Glutamatergic neuron (in vitro differentiated cells): ENCODE measurements around the gene FNDC3B. TPM values are rescaled to one million over a fixed set of nuclear protein-coding genes. Genes with fewer than 3 reads are reported as not detected.

Experiments
- DNase-seq: peaks from one replicate; pipeline ENCODE4 v3.0.0; 2022
- H3K27ac Mint-ChIP-seq: one replicate; pipeline ENCODE4 v1.8.0; 2020; ENCODE audit warnings: mild to moderate bottlenecking, mixed read lengths, inconsistent platforms; ENCODE audit not compliant: unreplicated experiment
- H3K27me3 Mint-ChIP-seq: one replicate; pipeline ENCODE4 v1.8.0; 2020; ENCODE audit warnings: mild to moderate bottlenecking, moderate library complexity, mixed read lengths, inconsistent platforms; ENCODE audit not compliant: unreplicated experiment
- H3K36me3 Mint-ChIP-seq: one replicate; pipeline ENCODE4 v1.8.0; 2020; ENCODE audit warnings: mild to moderate bottlenecking, mixed read lengths, inconsistent platforms; ENCODE audit not compliant: unreplicated experiment
- H3K4me1 Mint-ChIP-seq: one replicate; pipeline ENCODE4 v1.8.0; 2020; ENCODE audit warnings: mild to moderate bottlenecking, low read depth, mixed read lengths, inconsistent platforms; ENCODE audit not compliant: unreplicated experiment
- H3K4me3 Mint-ChIP-seq: one replicate; pipeline ENCODE4 v1.8.0; 2020; ENCODE audit warnings: mild to moderate bottlenecking, mixed read lengths, inconsistent platforms; ENCODE audit not compliant: unreplicated experiment
- H3K9me3 Mint-ChIP-seq: one replicate; pipeline ENCODE4 v1.8.0; 2020; ENCODE audit warnings: mild to moderate bottlenecking, moderate library complexity, mixed read lengths, inconsistent platforms; ENCODE audit not compliant: unreplicated experiment
- CTCF ChIP-seq: fragments of 200-600 bp; sonication (generic); IDR thresholded peaks from one replicate; pipeline ENCODE4 v1.5.0; 2021; ENCODE audit not compliant: partially characterized antibody, unreplicated experiment
- total RNA-seq: library from RNA; stranded (reverse); fragmentation: NEBNext Ultra II Directional; extraction: Animal tissue kit (Norgen Biotek cat#: 25700); gene quantifications from one replicate; pipeline ENCODE4 v1.2.1, GENCODE V29; 2021; ENCODE audit not compliant: unreplicated experiment

FNDC3B gene
- total RNA-seq, 1 donor from 2014 or later = 11.7 TPM

GRCh38 chr3:172147113-172147818 lies 107.9 kb downstream of the FNDC3B start:
- Mint-ChIP-seq H3K9me3 (no peaks in the 10 kb centered on the region), H3K4me3 (no peak overlapping the region), H3K27me3 (no peaks in the 10 kb centered on the region), H3K27ac (no peak overlapping the region), H3K4me1 (no peaks in the 10 kb centered on the region), H3K36me3 (no peaks in the 10 kb centered on the region)
- no peak for DNase-seq
- TF ChIP-seq CTCF = no peak

GRCh38 chr3:172148241-172148640 lies 108.9 kb downstream of the FNDC3B start:
- H3K27ac Mint-ChIP-seq = no peak overlapping the region
- no peak for DNase-seq
- peaks cover 2% of the 10 kb centered on the region for H3K9me3 Mint-ChIP-seq
- H3K4me3 Mint-ChIP-seq = no peak overlapping the region
- no peak for TF ChIP-seq CTCF
- H3K36me3 Mint-ChIP-seq = no peaks in the 10 kb centered on the region
- no peaks in the 10 kb centered on the region for H3K27me3 Mint-ChIP-seq
- H3K4me1 Mint-ChIP-seq = peaks cover 6% of the 10 kb centered on the region

GRCh38 chr3:172148702-172149565 lies 109.6 kb downstream of the FNDC3B start:
- DNase-seq = no peak
- peaks cover 8% of the 10 kb centered on the region for H3K4me1 Mint-ChIP-seq
- no peak for TF ChIP-seq CTCF
- H3K4me3 Mint-ChIP-seq = no peak overlapping the region
- H3K27ac Mint-ChIP-seq = no peak overlapping the region
- H3K27me3 Mint-ChIP-seq = no peaks in the 10 kb centered on the region
- H3K9me3 Mint-ChIP-seq = peaks cover 3% of the 10 kb centered on the region
- no peaks in the 10 kb centered on the region for H3K36me3 Mint-ChIP-seq

- peaks cover 8% of the 10 kb centered on the region for H3K4me1 Mint-ChIP-seq
- DNase-seq = no peak
- no peak for TF ChIP-seq CTCF
- no peak overlapping the region for H3K4me3 Mint-ChIP-seq
- H3K27ac Mint-ChIP-seq = no peak overlapping the region
- peaks cover 3% of the 10 kb centered on the region for H3K9me3 Mint-ChIP-seq
- H3K36me3 Mint-ChIP-seq = no peaks in the 10 kb centered on the region
- H3K27me3 Mint-ChIP-seq = no peaks in the 10 kb centered on the region
Observed at GRCh38 chr3:172150268-172150667, 110.9 kb downstream of the FNDC3B start.
